GM12891 (cell line): ENCODE data around the gene CDH13.

Source experiments
- PAX5 ChIP-seq: IDR thresholded peaks from 2 replicates; pipeline ENCODE4 v1.6.1; 2011; ENCODE audit warnings: low read length, moderate library complexity, mild to moderate bottlenecking; ENCODE audit not compliant: insufficient read depth, severe bottlenecking
- POLR2A ChIP-seq: IDR thresholded peaks from 2 replicates; pipeline ENCODE4 v1.6.1; 2011; ENCODE audit warnings: low read depth, low read length, control low read depth
- POLR2AphosphoS5 ChIP-seq: IDR thresholded peaks from 2 replicates; pipeline ENCODE4 v1.6.1; 2011; ENCODE audit warnings: low read depth, low read length, control low read depth
- POU2F2 ChIP-seq: IDR thresholded peaks from 2 replicates; pipeline ENCODE4 v1.6.1; 2011; ENCODE audit warnings: low read depth, mild to moderate bottlenecking, control low read depth, low read length, moderate library complexity
- SPI1 ChIP-seq: IDR thresholded peaks from 2 replicates; pipeline ENCODE4 v1.6.1; 2011; ENCODE audit warnings: low read depth, low read length, control low read depth
- TAF1 ChIP-seq: IDR thresholded peaks from 2 replicates; pipeline ENCODE4 v1.6.1; 2011; ENCODE audit warnings: low read depth, low read length, control low read depth

- TF ChIP-seq POLR2A (no peak), POU2F2 (no peak), SPI1 (no peak), TAF1 (no peak), POLR2AphosphoS5 (no peak), PAX5 (no peak)
Measured at GRCh38 chr16:82665025-82665424, 38.3 kb downstream of the CDH13 start.
